ENCODE data around the gene MTHFSD.

The MTHFSD gene

GRCh38 chr16:86499889-86500707, 54.9 kb downstream of the MTHFSD start:
- DNase-seq = no peak

GRCh38 chr16:86499440-86499786, 55.6 kb downstream of the MTHFSD start:
- DNase-seq = no peak

- no peak for DNase-seq
These were observed 56.2 kb downstream of the MTHFSD start for GRCh38 chr16:86498671-86499439.

- DNase-seq = no peak
These were observed 56.8 kb downstream of the MTHFSD start for GRCh38 chr16:86498155-86498670.

GRCh38 chr16:86497551-86498021, 57.4 kb downstream of the MTHFSD start:
- DNase-seq = no peak

- DNase-seq = no peak
These were observed 58.0 kb downstream of the MTHFSD start for GRCh38 chr16:86496929-86497461.

- no peak for DNase-seq
These were observed 58.6 kb downstream of the MTHFSD start for GRCh38 chr16:86496262-86496928.

- no peak for DNase-seq
These were observed 59.2 kb downstream of the MTHFSD start for GRCh38 chr16:86495756-86496261.

GRCh38 chr16:86495357-86495701, 59.7 kb downstream of the MTHFSD start:
- DNase-seq = no peak

- no peak for DNase-seq
These were observed 60.3 kb downstream of the MTHFSD start for GRCh38 chr16:86494565-86495356.

GRCh38 chr16:86494039-86494564, 60.9 kb downstream of the MTHFSD start:
- no peak for DNase-seq

- DNase-seq = no peak
These were observed 61.9 kb downstream of the MTHFSD start for GRCh38 chr16:86492961-86493629.

GRCh38 chr16:86492267-86492960, 62.6 kb downstream of the MTHFSD start:
- no peak for DNase-seq

- DNase-seq = no peak
These were observed 63.4 kb downstream of the MTHFSD start for GRCh38 chr16:86491640-86492023.

GRCh38 chr16:86490859-86491639, 64.0 kb downstream of the MTHFSD start:
- DNase-seq = no peak

GRCh38 chr16:86485746-86486145, 69.3 kb downstream of the MTHFSD start:
- DNase-seq = no peak

GRCh38 chr16:86484240-86484639, 70.8 kb downstream of the MTHFSD start:
- DNase-seq = no peak

- no peak for DNase-seq
These were observed 73.4 kb downstream of the MTHFSD start for GRCh38 chr16:86481607-86482006.

- no peak for DNase-seq
These were observed 74.6 kb downstream of the MTHFSD start for GRCh38 chr16:86480444-86480843.
